ENCODE measurements around the gene WBP4.

GRCh38 chr13:41049480-41050440 lies 11.5 kb upstream of the WBP4 start:
- TF ChIP-seq BCLAF1 (IDR thresholded peaks at IDR 0.05) (no peak), KAT8 (CRISPR knock-in tag; IDR thresholded peaks at IDR 0.05) (no peak), CTCF (CRISPR knock-in tag; IDR thresholded peaks at IDR 0.05) (no peak), CSRNP2 (CRISPR knock-in tag; conservative IDR thresholded peaks at IDR 0.05; ENCODE audit: low read depth) (no peak), ZBTB49 (CRISPR knock-in tag; IDR thresholded peaks at IDR 0.05; ENCODE audit: borderline replicate concordance) (no peak), CHCHD3 (CRISPR knock-in tag; IDR thresholded peaks at IDR 0.05) (no peak), ATF2 (CRISPR knock-in tag; IDR thresholded peaks at IDR 0.05) (no peak), PCBP1 (IDR thresholded peaks at IDR 0.05; ENCODE audit: borderline replicate concordance, low read depth, low read length) (no peak), ZNF512B (CRISPR knock-in tag; IDR thresholded peaks at IDR 0.05; ENCODE audit: borderline replicate concordance) (no peak), THAP11 (CRISPR knock-in tag; IDR thresholded peaks at IDR 0.05) (no peak)

Data from HepG2 (cell line).